GM12801 (cell line): ENCODE data around the gene AK8.

Experiments used
- CTCF ChIP-seq: IDR thresholded peaks from one replicate; pipeline ENCODE4 v1.5.1; 2011; ENCODE audit warnings: control low read depth; ENCODE audit not compliant: insufficient read length; ENCODE audit errors: extremely low read depth

AK8 gene

DNA sequence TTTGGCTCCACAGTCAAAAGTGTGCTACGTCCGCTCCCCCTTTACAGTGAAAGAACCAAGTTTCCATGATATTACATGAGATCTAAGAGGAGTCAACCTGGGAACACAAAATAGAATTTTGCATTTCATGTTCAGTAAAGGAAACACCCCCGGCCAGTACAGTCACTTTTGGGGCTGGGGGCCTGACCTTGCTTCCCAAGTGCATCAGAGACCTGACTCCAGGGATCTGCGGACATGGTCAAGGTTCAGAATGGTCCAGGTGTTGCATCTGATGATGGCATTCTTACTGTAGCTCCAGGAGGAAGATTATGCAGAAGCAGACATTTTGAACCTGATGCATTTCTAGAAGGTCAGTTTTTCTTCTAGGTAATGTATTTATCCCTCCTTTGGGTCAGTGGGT lies 39.8 kb downstream of the AK8 start:
- TF ChIP-seq CTCF: no peak

- no peak for TF ChIP-seq CTCF
Measured at GRCh38 chr9:132837501-132838286, 40.4 kb downstream of the AK8 start.

GRCh38 chr9:132834343-132834742 lies 43.7 kb downstream of the AK8 start:
- TF ChIP-seq CTCF: no peak

DNA sequence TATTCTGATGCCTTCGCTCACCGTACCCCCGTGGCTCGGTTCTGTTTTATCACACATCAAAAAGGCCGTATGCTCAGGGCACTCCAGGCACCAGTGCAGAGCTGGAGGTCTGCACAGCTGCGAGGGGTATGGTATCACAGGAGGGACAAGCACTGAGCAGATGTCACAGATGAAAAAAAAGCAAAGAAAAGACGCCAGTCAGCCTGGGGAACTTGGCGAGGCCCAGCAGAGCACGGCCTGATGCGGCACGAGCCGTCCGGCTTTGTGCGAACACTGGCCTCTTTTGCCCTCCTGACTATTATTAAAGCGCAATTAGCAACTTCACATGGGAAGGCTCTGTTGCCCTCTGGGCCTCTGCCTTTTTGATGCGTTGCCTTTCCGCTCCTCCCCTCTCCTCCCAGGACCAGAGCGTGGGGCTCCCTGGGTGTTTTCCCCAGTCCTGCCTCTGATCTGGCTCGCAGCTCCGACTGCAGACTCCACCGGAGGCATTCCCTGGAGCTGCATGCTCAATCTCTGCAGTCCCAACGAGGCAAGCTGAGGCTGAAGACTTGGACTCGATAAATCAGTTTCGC lies 44.4 kb downstream of the AK8 start:
- no peak for TF ChIP-seq CTCF

DNA sequence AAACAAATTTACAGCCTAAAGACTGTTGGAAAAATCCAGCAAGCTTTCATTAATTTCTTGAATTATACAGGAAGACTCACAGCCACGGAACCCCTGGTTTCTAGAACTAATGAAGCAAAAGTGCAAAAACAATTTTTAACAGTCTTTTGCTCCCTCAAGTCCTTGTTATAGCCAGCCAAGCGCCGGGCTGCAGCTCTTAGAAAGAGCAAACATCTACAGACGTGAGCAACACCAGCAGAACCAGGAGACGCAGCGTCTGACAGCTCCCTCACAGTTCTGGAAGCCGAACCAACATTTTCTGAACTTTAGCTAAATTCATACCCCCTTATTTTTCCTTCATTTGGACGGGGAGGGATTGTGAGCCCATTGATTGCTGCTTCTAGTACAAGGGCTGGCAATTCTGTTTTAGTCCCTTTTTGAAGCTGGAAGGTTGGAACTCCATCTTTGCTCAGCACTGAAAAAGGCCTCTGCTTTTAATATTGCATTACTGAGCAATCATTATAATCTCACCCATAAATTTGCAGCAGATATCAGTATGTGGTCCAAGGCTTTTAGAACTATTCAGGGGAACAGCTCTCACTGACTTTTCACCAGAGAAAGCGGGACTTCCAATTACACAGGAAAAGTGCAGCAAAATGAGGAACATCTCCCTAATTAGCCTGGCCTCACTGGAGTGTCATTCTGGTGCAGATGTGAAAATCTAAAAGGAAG lies 45.8 kb downstream of the AK8 start:
- TF ChIP-seq CTCF: no peak

DNA sequence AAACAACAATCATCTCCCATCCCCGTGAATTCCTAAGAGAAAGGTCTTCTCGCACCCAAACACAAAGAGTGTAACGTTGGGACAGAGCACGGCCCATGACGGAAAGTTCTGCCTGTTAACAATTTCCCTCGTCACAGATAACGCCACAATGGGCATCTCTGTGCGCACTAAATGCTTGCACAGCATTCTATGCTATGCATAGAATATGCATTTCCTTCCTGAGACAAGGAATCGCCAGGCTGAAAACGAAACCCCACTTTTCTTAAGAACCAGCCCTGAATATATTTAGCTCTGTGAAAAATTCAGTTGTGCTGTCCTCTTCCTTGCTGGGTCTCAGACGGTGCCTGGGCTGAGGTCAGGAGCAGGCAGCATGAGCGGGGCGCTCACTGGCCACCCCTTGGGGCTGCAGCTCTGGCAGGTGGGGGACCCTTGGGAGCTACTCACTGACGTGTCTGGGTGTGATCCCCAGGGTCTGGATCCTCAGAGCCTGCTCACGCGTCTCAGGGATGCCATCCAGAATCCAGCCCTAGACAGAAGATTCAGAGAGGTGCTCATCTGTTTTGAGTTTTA lies 49.8 kb downstream of the AK8 start:
- TF ChIP-seq CTCF: no peak

- TF ChIP-seq CTCF: no peak
Measured at GRCh38 chr9:132827366-132827765, 50.7 kb downstream of the AK8 start.
